GM23338 (cell line): ENCODE data around the gene SSU72. TPM values are rescaled to one million over a fixed set of nuclear protein-coding genes. Genes with fewer than 3 reads are reported as not detected.

ENCODE experiments used
- ATAC-seq: fragments of 200-7000 bp; cut with Tn5 transposase; 3 replicates; pipeline ENCODE4 v1.9.1; 2020
- DNase-seq: peaks from one replicate; pipeline ENCODE4 v3.0.0-alpha.2; 2015; ENCODE audit warnings: low spot score
- H2AFZ ChIP-seq: fragments of 200-600 bp; sonication (generic); 2 replicates; pipeline ENCODE4 v1.8.0; 2016; ENCODE audit warnings: antibody characterized with exemption, mild to moderate bottlenecking, moderate library complexity
- H3F3A ChIP-seq: fragments of 200-600 bp; sonication (generic); replicated peaks from 2 replicates; pipeline ENCODE4 v1.8.0; 2017; ENCODE audit warnings: antibody characterized with exemption, mixed run types, low read depth
- H3K27ac ChIP-seq: fragments of 200-600 bp; sonication (generic); 2 replicates; pipeline ENCODE4 v1.6.1; 2016; ENCODE audit warnings: low read depth
- H3K27me3 ChIP-seq: fragments of 200-600 bp; sonication (generic); 2 replicates; pipeline ENCODE4 v1.8.0; 2016; ENCODE audit warnings: mild to moderate bottlenecking, mixed run types, moderate library complexity; ENCODE audit not compliant: insufficient read depth
- H3K36me3 ChIP-seq: fragments of 200-600 bp; sonication (generic); 2 replicates; pipeline ENCODE4 v1.8.0; 2016; ENCODE audit warnings: mild to moderate bottlenecking; ENCODE audit not compliant: insufficient read depth
- H3K4me1 ChIP-seq: fragments of 200-600 bp; sonication (generic); 2 replicates; pipeline ENCODE4 v1.8.0; 2016; ENCODE audit warnings: mild to moderate bottlenecking, moderate library complexity; ENCODE audit not compliant: insufficient read depth
- H3K4me2 ChIP-seq: fragments of 200-600 bp; sonication (generic); 2 replicates; pipeline ENCODE4 v1.7.1; 2017; ENCODE audit warnings: mixed run types
- H3K4me3 ChIP-seq: fragments of 200-600 bp; sonication (generic); 2 replicates; pipeline ENCODE4 v1.6.1; 2016; ENCODE audit warnings: mixed run types
- H3K79me2 ChIP-seq: fragments of 200-600 bp; sonication (generic); replicated peaks from 2 replicates; pipeline ENCODE4 v1.8.0; 2017; ENCODE audit warnings: mild to moderate bottlenecking; ENCODE audit not compliant: insufficient read depth
- H3K9me2 ChIP-seq: fragments of 200-600 bp; sonication (generic); 2 replicates; pipeline ENCODE4 v1.8.0; 2017; ENCODE audit not compliant: insufficient read depth
- H4K20me1 ChIP-seq: fragments of 200-600 bp; sonication (generic); replicated peaks from 2 replicates; pipeline ENCODE4 v1.8.0; 2017; ENCODE audit warnings: mild to moderate bottlenecking; ENCODE audit not compliant: insufficient read depth
- H3K27ac Mint-ChIP-seq: 2 replicates; pipeline ENCODE4 v1.8.0; 2020; ENCODE audit warnings: inconsistent platforms, mild to moderate bottlenecking, moderate library complexity, mixed read lengths
- H3K27me3 Mint-ChIP-seq: 3 replicates; pipeline ENCODE4 v1.8.0; 2022; ENCODE audit warnings: low read depth, mild to moderate bottlenecking, moderate library complexity, mixed read lengths, inconsistent platforms; ENCODE audit not compliant: insufficient read depth, poor library complexity
- H3K36me3 Mint-ChIP-seq: 3 replicates; pipeline ENCODE4 v1.8.0; 2021; ENCODE audit warnings: low read depth, mild to moderate bottlenecking, inconsistent platforms, moderate library complexity, mixed read lengths
- H3K4me1 Mint-ChIP-seq: 3 replicates; pipeline ENCODE4 v1.8.0; 2020; ENCODE audit warnings: mild to moderate bottlenecking, inconsistent platforms, mixed read lengths
- H3K4me3 Mint-ChIP-seq: 3 replicates; pipeline ENCODE4 v1.8.0; 2021; ENCODE audit warnings: moderate library complexity, mild to moderate bottlenecking, inconsistent platforms, mixed read lengths
- H3K9me3 Mint-ChIP-seq: 3 replicates; pipeline ENCODE4 v1.8.0; 2020; ENCODE audit warnings: moderate library complexity, mild to moderate bottlenecking, inconsistent platforms, mixed read lengths
- EZH2 ChIP-seq: fragments of 200-600 bp; sonication (generic); IDR thresholded peaks from one replicate; pipeline ENCODE4 v1.8.0; 2017; ENCODE audit warnings: antibody characterized with exemption, mild to moderate bottlenecking, low read depth; ENCODE audit not compliant: unreplicated experiment
- EZH2phosphoT487 ChIP-seq: fragments of 200-600 bp; sonication (generic); IDR thresholded peaks from one replicate; pipeline ENCODE4 v1.8.1; 2018; ENCODE audit warnings: antibody characterized with exemption; ENCODE audit not compliant: unreplicated experiment
- JUNB ChIP-seq: IDR thresholded peaks from one replicate; pipeline ENCODE4 v1.6.1; 2016; ENCODE audit warnings: antibody characterized with exemption; ENCODE audit not compliant: unreplicated experiment
- NANOG ChIP-seq: IDR thresholded peaks from 2 replicates; pipeline ENCODE4 v1.6.1; 2016; ENCODE audit warnings: antibody characterized with exemption, borderline replicate concordance
- STAT1 ChIP-seq: IDR thresholded peaks from one replicate; pipeline ENCODE4 v1.6.1; 2016; ENCODE audit warnings: antibody characterized with exemption; ENCODE audit not compliant: unreplicated experiment
- ZNF114 ChIP-seq: fragments of 250-450 bp; sonication (Bioruptor Pico); IDR thresholded peaks from 2 replicates; pipeline ENCODE4 v1.5.0; 2020; ENCODE audit warnings: mild to moderate bottlenecking, moderate library complexity
- polyA plus RNA-seq: library from polyadenylated mRNA; unstranded; fragments of >200 nt; fragmentation: Nextera tagmentation; extraction: Ambion mirVana; gene quantifications from 2 replicates; pipeline ENCODE4 v1.2.1, GENCODE V29; 2016
- total RNA-seq: library from RNA; depleted of rRNA; stranded (reverse); fragments of >200 nt; shearing (Covaris generic); gene quantifications from 2 replicates; pipeline ENCODE4 v1.2.3, GENCODE V29; 2014
- TF ChIP-seq, protein P1 (sequence below), 2 experiments: fragments of 200-600 bp in 1 of 2; sonication (generic) in 1 of 2; conservative IDR thresholded peaks; 2 replicates each; pipeline versions ENCODE4 v1.5.1 to v1.6.1; 2016 to 2017; ENCODE audit warnings: antibody characterized with exemption in 2 of 2, low read depth in 2 of 2, mild to moderate bottlenecking in 2 of 2, moderate library complexity in 1 of 2
- TF ChIP-seq, protein P2 (sequence below): fragments of 250-450 bp; sonication (Bioruptor Pico); IDR thresholded peaks from 2 replicates; pipeline ENCODE4 v1.5.0; 2020; ENCODE audit warnings: mild to moderate bottlenecking, moderate library complexity
- TF ChIP-seq, protein P3 (sequence below): IDR thresholded peaks from 2 replicates; pipeline ENCODE4 v1.6.1; 2016; ENCODE audit warnings: antibody characterized with exemption

Gene SSU72
- total and polyA plus RNA-seq, 2 experiments from 2014 or later, result 148 to 248 TPM

DNA sequence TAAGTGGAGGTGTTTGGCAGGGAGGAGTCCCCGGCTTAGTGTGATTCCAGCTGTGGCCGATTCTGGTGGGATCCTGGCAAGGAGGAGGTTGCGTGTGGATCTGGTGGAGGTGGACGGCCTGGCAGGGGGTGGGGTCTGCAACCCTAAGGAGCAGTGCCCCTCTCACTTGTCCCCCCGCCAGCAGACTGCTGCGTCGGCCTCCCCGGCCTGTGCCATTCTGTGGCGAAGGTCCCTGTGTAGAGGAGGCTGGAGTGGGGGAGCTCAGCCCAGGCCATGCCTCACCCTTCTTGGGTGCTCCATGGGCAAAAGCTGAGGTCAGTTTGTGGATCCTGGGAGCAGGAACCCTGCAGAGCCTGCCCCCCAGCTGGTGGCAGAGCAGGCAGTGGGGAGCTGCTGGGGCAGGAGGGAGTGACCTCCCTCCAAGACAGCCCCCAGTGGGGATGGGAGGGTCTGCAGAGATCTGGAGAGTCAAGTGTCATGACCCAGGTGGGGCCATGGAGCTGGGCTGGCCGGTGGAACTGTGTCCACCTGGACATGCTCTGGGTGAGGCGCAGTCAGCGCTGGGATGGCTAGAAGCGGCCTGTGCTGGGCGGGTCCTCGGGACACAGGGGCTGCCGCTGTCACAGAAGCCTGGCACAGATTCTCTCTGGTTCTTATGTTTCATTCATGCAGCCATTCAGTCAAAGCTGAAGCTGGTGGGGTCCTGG is 45.9 kb upstream of the SSU72 start:
- no peaks in the 10 kb centered on the region; the same call in 1 of the 2 replicates for H3K79me2 ChIP-seq
- no peaks in the 10 kb centered on the region for H3K9me2 ChIP-seq
- no peaks in the 10 kb centered on the region; the same call in 1 of the 2 replicates for H3F3A ChIP-seq
- no peak overlapping the region for H3K4me3 ChIP-seq
- no peaks in the 10 kb centered on the region for H3K36me3 ChIP-seq
- H4K20me1 ChIP-seq, result peaks cover 5% of the 10 kb centered on the region
- H3K27me3 Mint-ChIP-seq, result peaks cover 16% of the 10 kb centered on the region
- H3K27ac Mint-ChIP-seq, result no peak overlapping the region
- H3K4me1 ChIP-seq, result no peaks in the 10 kb centered on the region; the same call in 1 of the 2 replicates
- no peak overlapping the region for H3K4me2 ChIP-seq
- no peak for DNase-seq
- no peaks in the 10 kb centered on the region; the same call in 2 of the 3 replicates for H3K36me3 Mint-ChIP-seq
- no peak overlapping the region for H2AFZ ChIP-seq
- no peaks in the 10 kb centered on the region for H3K27me3 ChIP-seq
- H3K4me3 Mint-ChIP-seq, result no peak overlapping the region
- H3K27ac ChIP-seq, result no peak overlapping the region
- no peak for ATAC-seq
- no peaks in the 10 kb centered on the region; the same call in 2 of the 3 replicates for H3K9me3 Mint-ChIP-seq
- no peaks in the 10 kb centered on the region; the same call in 2 of the 3 replicates for H3K4me1 Mint-ChIP-seq
- TF ChIP-seq EZH2 (no peak), NANOG (no peak), JUNB (no peak), STAT1 (no peak), EZH2phosphoT487 (no peak), ZNF114 (CRISPR knock-in tag) (no peak)
- TF ChIP-seq, protein P1, sequence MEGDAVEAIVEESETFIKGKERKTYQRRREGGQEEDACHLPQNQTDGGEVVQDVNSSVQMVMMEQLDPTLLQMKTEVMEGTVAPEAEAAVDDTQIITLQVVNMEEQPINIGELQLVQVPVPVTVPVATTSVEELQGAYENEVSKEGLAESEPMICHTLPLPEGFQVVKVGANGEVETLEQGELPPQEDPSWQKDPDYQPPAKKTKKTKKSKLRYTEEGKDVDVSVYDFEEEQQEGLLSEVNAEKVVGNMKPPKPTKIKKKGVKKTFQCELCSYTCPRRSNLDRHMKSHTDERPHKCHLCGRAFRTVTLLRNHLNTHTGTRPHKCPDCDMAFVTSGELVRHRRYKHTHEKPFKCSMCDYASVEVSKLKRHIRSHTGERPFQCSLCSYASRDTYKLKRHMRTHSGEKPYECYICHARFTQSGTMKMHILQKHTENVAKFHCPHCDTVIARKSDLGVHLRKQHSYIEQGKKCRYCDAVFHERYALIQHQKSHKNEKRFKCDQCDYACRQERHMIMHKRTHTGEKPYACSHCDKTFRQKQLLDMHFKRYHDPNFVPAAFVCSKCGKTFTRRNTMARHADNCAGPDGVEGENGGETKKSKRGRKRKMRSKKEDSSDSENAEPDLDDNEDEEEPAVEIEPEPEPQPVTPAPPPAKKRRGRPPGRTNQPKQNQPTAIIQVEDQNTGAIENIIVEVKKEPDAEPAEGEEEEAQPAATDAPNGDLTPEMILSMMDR (conservative IDR thresholded peaks at IDR 0.05; ENCODE audit: low read depth in 2 of 2), result no peak
- TF ChIP-seq, protein P2, sequence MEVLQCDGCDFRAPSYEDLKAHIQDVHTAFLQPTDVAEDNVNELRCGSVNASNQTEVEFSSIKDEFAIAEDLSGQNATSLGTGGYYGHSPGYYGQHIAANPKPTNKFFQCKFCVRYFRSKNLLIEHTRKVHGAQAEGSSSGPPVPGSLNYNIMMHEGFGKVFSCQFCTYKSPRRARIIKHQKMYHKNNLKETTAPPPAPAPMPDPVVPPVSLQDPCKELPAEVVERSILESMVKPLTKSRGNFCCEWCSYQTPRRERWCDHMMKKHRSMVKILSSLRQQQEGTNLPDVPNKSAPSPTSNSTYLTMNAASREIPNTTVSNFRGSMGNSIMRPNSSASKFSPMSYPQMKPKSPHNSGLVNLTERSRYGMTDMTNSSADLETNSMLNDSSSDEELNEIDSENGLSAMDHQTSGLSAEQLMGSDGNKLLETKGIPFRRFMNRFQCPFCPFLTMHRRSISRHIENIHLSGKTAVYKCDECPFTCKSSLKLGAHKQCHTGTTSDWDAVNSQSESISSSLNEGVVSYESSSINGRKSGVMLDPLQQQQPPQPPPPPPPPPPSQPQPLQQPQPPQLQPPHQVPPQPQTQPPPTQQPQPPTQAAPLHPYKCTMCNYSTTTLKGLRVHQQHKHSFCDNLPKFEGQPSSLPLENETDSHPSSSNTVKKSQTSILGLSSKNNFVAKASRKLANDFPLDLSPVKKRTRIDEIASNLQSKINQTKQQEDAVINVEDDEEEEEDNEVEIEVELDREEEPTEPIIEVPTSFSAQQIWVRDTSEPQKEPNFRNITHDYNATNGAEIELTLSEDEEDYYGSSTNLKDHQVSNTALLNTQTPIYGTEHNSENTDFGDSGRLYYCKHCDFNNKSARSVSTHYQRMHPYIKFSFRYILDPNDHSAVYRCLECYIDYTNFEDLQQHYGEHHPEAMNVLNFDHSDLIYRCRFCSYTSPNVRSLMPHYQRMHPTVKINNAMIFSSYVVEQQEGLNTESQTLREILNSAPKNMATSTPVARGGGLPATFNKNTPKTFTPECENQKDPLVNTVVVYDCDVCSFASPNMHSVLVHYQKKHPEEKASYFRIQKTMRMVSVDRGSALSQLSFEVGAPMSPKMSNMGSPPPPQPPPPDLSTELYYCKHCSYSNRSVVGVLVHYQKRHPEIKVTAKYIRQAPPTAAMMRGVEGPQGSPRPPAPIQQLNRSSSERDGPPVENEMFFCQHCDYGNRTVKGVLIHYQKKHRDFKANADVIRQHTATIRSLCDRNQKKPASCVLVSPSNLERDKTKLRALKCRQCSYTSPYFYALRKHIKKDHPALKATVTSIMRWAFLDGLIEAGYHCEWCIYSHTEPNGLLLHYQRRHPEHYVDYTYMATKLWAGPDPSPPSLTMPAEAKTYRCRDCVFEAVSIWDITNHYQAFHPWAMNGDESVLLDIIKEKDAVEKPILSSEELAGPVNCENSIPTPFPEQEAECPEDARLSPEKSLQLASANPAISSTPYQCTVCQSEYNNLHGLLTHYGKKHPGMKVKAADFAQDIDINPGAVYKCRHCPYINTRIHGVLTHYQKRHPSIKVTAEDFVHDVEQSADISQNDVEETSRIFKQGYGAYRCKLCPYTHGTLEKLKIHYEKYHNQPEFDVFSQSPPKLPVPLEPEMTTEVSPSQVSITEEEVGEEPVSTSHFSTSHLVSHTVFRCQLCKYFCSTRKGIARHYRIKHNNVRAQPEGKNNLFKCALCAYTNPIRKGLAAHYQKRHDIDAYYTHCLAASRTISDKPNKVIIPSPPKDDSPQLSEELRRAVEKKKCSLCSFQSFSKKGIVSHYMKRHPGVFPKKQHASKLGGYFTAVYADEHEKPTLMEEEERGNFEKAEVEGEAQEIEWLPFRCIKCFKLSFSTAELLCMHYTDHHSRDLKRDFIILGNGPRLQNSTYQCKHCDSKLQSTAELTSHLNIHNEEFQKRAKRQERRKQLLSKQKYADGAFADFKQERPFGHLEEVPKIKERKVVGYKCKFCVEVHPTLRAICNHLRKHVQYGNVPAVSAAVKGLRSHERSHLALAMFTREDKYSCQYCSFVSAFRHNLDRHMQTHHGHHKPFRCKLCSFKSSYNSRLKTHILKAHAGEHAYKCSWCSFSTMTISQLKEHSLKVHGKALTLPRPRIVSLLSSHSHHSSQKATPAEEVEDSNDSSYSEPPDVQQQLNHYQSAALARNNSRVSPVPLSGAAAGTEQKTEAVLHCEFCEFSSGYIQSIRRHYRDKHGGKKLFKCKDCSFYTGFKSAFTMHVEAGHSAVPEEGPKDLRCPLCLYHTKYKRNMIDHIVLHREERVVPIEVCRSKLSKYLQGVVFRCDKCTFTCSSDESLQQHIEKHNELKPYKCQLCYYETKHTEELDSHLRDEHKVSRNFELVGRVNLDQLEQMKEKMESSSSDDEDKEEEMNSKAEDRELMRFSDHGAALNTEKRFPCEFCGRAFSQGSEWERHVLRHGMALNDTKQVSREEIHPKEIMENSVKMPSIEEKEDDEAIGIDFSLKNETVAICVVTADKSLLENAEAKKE (CRISPR knock-in tag), result no peak
- TF ChIP-seq, protein P3, sequence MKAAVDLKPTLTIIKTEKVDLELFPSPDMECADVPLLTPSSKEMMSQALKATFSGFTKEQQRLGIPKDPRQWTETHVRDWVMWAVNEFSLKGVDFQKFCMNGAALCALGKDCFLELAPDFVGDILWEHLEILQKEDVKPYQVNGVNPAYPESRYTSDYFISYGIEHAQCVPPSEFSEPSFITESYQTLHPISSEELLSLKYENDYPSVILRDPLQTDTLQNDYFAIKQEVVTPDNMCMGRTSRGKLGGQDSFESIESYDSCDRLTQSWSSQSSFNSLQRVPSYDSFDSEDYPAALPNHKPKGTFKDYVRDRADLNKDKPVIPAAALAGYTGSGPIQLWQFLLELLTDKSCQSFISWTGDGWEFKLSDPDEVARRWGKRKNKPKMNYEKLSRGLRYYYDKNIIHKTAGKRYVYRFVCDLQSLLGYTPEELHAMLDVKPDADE, result no peak
